Nephron progenitor cell (in vitro differentiated cells): Measurements from ENCODE around the gene MACROD2.

Experiments used
- DNase-seq: peaks from one replicate; pipeline ENCODE4 v3.0.0; 2021
- H3K27ac Mint-ChIP-seq: 2 replicates; pipeline ENCODE4 v1.8.0; 2021; ENCODE audit warnings: mild to moderate bottlenecking, moderate library complexity, mixed read lengths
- H3K27me3 Mint-ChIP-seq: 2 replicates; pipeline ENCODE4 v1.8.0; 2021; ENCODE audit warnings: mild to moderate bottlenecking, low read depth, mixed read lengths; ENCODE audit not compliant: poor library complexity
- H3K36me3 Mint-ChIP-seq: 2 replicates; pipeline ENCODE4 v1.8.0; 2021; ENCODE audit warnings: low read depth, mixed read lengths
- H3K4me1 Mint-ChIP-seq: 2 replicates; pipeline ENCODE4 v1.8.0; 2021; ENCODE audit warnings: mixed read lengths
- H3K4me3 Mint-ChIP-seq: 2 replicates; pipeline ENCODE4 v1.8.0; 2021; ENCODE audit warnings: mild to moderate bottlenecking, moderate library complexity, mixed read lengths
- H3K9me3 Mint-ChIP-seq: 2 replicates; pipeline ENCODE4 v1.8.0; 2021; ENCODE audit warnings: mild to moderate bottlenecking, moderate library complexity, mixed read lengths
- CTCF ChIP-seq: fragments of 200-600 bp; sonication (generic); IDR thresholded peaks from 2 replicates; pipeline ENCODE4 v1.5.0; 2021; ENCODE audit warnings: antibody characterized with exemption

Gene MACROD2

GRCh38 chr20:14197097-14197496 lies 201.8 kb downstream of the MACROD2 start:
- Mint-ChIP-seq H3K27ac (no peak overlapping the region), H3K4me3 (no peak overlapping the region), H3K9me3 (no peaks in the 10 kb centered on the region), H3K27me3 (peaks cover 3% of the 10 kb centered on the region), H3K4me1 (peaks cover 17% of the 10 kb centered on the region), H3K36me3 (no peaks in the 10 kb centered on the region)
- DNase-seq: no peak
- TF ChIP-seq CTCF: no peak

GRCh38 chr20:14198416-14198815 lies 203.1 kb downstream of the MACROD2 start:
- H3K27ac Mint-ChIP-seq: no peak overlapping the region
- H3K27me3 Mint-ChIP-seq: peaks cover 3% of the 10 kb centered on the region
- H3K9me3 Mint-ChIP-seq: peaks cover 10% of the 10 kb centered on the region
- TF ChIP-seq CTCF: peak; percentile 12
- H3K4me3 Mint-ChIP-seq: no peak overlapping the region
- H3K4me1 Mint-ChIP-seq: peaks cover 17% of the 10 kb centered on the region
- peaks cover 4% of the 10 kb centered on the region for H3K36me3 Mint-ChIP-seq
- DNase-seq: no peak

GRCh38 chr20:14199111-14199510 lies 203.8 kb downstream of the MACROD2 start:
- Mint-ChIP-seq H3K4me1 (peaks cover 12% of the 10 kb centered on the region), H3K36me3 (peaks cover 4% of the 10 kb centered on the region), H3K27ac (peak overlapping the region; percentile 36), H3K4me3 (no peak overlapping the region), H3K9me3 (peaks cover 13% of the 10 kb centered on the region), H3K27me3 (peaks cover 3% of the 10 kb centered on the region)
- TF ChIP-seq CTCF: no peak
- no peak for DNase-seq

GRCh38 chr20:14203657-14204056 lies 208.3 kb downstream of the MACROD2 start:
- peaks cover 5% of the 10 kb centered on the region for H3K4me1 Mint-ChIP-seq
- H3K9me3 Mint-ChIP-seq: peaks cover 13% of the 10 kb centered on the region
- H3K27me3 Mint-ChIP-seq: no peaks in the 10 kb centered on the region
- H3K27ac Mint-ChIP-seq: no peak overlapping the region
- DNase-seq: no peak
- no peak for TF ChIP-seq CTCF
- H3K4me3 Mint-ChIP-seq: no peak overlapping the region
- H3K36me3 Mint-ChIP-seq: peaks cover 4% of the 10 kb centered on the region

GRCh38 chr20:14207591-14207990 lies 212.3 kb downstream of the MACROD2 start:
- H3K27me3 Mint-ChIP-seq: no peaks in the 10 kb centered on the region
- H3K27ac Mint-ChIP-seq: no peak overlapping the region
- TF ChIP-seq CTCF: no peak
- no peak for DNase-seq
- peaks cover 10% of the 10 kb centered on the region for H3K9me3 Mint-ChIP-seq
- peaks cover under 1% of the 10 kb centered on the region for H3K36me3 Mint-ChIP-seq
- H3K4me1 Mint-ChIP-seq: no peaks in the 10 kb centered on the region
- no peak overlapping the region for H3K4me3 Mint-ChIP-seq

GRCh38 chr20:14208956-14209355 lies 213.6 kb downstream of the MACROD2 start:
- Mint-ChIP-seq H3K27me3 (no peaks in the 10 kb centered on the region), H3K36me3 (no peaks in the 10 kb centered on the region), H3K4me1 (no peaks in the 10 kb centered on the region), H3K9me3 (no peaks in the 10 kb centered on the region), H3K4me3 (no peak overlapping the region), H3K27ac (no peak overlapping the region)
- no peak for DNase-seq
- no peak for TF ChIP-seq CTCF
